Activated CD4-positive, alpha-beta T cell treated with anti-CD3 and anti-CD28 coated beads for 48 hours (primary cell): ENCODE data around the gene PODNL1.
"Not testable (repeated sequence)": the region's sequence is repeated elsewhere in the genome, so short reads cannot be mapped to it uniquely, and the experiment has no call there.

Source experiments
- DNase-seq: peaks from one replicate; pipeline ENCODE4 v3.0.0-alpha.2; 2020

PODNL1 gene

DNA sequence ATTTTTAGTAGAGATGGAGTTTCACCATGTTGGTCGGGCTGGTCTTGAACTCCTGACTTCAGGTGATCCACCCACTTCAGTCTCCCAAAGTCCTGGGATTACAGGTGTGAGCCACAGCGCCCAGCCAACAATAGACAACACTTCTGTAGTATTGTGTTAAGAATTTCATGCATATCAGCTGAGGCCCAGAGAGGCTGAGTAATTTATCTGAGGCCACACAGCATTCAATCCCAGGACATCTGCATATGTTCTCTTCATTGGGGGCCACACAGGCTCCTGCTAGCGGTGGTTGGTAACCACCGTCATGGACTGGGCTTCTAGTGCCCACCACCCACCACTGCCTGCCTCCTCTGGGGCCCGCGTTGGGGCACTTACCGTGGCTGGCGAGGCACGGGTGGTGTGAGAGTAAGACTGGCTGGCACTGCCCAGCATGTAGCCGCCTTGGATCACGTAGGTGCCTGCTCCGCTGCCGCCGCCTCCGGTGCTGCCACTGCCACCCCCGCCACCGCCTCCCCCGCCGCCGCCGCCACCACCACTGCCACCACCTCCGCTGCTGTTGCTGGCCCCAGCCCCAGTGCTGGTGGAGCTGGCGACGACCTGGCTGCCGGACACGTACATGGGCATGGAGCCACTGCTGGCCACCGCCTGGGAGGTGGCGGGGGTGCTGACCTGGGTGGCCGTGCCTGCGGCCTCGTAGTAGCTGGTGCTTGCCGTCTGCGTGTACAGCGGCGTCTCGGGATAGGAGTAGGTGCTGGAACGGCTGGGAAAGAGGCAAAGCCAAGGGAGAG, 34.3 kb upstream of the PODNL1 start:
- no peak for DNase-seq

DNA sequence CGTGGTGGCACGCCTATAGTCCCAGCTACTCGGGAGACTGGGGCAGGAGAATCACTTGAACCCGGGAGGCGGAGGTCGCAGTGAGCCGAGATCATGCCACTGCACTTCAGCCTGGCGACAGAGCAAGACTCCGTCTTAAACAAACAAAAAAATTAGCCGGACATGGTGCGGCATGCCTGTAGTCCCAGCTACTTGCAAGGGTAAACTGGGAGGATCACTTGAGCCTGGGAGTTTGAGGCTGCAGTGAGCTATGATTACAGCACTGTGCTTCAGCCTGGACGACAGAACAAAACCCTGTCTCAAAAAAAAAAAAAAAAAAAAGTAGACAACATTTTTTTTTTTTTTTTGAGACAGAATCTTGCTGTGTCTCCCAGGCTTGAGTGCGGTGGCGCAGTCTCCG, 33.7 kb upstream of the PODNL1 start:
- DNase-seq, result not testable (repeated sequence)

DNA sequence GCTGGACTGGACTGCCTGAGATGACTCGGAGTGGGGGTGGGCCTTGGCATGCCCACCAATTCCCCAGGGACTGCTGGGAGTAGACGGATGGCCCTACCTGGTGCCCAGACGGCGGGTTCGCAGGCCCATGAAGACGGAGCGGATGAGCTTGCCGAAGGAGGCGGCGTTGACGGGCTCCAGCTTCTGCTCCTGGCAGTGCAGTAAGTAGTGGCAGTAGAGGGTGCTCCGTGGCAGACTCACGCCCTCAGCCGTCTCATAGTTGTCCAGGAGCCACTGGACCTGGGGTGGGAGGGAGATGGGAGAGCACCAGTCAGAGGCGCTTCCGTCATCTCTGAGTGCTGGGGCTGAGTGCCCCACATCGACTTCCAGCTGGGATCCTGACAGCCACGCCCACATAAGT, 31.7 kb upstream of the PODNL1 start:
- DNase-seq, result no peak

DNA sequence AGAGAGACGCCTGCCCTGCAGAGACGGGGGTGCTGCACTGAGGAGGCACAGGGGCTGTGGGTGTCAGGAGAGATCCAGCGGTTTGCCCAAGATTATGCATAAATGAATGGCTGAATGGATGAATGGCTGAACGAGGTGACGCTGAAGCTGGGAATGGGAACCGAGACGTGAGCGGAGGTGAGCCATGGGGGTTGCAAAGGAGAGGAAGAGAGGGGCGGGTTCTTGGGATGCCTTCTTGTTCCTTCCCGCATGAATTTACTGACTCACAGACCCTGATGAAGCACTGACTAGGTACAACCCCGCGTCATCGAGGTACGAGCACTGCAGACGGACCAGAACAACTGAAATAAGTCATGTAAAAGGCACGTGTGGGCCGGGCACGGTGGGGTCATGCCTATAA, 30.8 kb upstream of the PODNL1 start:
- no peak for DNase-seq

DNA sequence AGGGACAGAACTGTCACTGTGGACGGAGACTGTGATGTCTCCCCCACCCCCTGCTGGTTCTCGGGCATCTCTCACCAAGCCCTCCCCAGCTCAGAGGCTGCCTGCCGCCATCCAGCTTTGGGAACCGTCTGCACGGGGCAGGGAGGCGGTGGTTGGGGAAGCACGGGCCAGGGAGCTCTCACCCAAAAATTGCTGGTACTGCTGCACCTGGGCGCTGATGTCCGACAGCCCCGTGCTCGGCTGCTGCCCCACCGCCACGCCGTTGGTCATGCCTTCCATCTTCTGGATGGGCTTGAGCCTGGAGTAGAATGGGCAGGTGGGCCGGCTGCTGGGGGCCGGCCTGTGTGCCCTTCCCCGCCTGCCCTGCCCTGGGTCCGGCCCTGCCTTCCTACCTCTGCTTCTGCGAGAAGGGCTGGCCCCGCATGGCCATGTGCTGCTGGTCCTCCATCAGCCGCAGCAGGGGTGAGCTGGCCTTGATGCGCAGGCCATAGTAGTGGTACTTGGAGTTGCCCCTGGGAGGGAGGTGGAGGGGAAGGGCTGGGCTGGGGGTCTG, 30.2 kb upstream of the PODNL1 start:
- no peak for DNase-seq

DNA sequence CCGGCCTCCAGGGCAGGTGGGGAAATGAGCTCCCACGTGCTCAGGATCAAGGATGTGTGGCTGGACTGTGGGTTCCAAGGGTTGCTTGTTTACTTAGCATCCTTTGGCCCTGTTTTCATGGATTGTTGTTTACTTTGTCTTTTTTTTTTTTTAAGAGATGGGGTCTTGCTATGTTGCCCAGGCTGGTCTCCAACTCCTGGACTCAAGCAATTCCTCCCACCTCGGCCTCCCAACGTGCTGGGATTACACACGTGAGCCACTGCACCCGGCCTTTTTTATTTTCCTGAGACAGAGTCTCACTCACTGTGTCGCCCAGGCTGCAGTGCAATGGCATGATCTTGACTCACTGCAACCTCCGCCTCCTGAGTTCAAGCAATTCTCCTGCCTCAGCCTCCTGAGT, 29.0 kb upstream of the PODNL1 start:
- not testable (repeated sequence) for DNase-seq

DNA sequence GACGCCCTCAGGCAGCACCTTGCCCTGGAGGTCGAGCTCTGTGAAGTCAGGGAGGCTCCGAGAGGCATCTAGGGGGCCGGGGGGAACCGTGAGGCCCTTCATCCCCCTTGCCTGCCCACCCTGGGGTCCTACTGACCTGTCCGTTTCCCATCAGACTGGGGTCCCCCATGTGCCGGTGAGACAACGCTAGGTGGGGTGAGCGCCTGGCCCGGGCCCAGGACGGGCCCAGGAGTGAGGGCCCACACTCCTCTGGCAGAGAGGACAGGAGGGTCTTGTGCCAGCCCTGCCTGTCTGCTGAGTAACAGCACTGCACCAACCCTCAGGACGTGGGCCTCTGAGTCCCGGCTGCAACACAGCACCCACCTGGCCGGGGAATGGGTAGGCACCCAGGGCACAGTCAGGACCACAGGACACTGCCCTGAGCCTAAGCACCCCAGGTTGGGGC, 28.5 kb upstream of the PODNL1 start:
- DNase-seq, result no peak

DNA sequence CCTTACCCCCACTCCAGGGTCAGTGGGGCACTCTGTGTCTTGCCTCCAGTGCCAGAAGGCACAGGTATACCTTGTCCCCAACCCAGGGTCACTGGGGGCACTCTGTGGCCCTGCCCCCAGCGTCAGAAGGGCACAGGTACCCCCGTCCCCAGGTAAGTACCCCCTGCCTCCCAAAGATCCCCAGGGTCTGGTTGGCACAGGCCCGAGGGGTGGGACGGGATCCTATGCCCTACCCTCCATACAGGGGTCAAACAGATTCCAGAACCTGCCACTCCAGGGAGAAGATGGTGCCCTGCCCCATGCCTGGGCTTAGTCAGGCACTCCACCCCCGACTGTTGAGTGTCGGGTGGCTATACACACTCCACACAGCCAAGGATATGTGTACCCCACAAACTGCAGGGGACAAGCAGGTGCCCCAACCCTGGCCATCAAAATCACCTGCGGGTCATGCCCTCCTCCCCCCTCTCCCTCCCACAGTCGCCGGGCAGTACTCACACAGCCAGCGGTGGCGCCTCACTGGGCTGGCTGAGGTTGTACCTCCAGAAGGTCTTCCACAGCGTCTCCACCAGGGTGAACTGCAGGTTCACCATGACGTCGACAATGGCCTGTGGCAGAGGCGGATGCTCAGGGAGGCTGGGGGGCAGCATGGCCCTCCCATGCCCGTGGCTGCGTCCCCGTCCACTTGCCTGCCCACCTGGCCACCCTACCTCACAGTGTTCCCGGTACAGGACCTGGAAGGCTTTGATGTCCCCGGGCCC, 27.9 kb upstream of the PODNL1 start:
- no peak for DNase-seq

DNA sequence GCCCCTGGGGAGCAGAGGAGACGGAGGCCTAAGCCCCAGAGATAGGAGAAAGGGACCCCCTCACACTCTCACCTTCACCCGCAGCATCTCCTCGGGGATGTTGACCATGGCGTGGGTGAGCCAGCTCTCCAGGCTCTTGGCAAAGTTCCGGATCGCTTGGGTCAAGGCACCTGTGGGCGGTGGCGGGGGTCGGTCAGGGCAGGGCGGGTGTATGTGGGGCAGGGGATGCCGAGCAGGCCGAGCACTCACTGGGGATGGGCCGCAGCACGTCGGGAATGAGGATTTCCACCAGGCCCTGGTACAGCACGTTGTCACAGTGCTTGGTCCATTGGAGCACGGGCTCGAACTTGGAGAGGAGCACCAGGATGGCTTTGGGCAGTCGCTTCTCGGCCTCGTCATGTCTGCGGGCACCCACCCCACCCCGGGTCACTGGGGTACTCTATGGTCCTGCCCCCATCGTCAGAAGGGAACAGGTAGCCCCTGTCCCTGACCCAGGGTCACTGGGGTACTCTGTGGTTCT, 27.2 kb upstream of the PODNL1 start:
- no peak for DNase-seq

DNA sequence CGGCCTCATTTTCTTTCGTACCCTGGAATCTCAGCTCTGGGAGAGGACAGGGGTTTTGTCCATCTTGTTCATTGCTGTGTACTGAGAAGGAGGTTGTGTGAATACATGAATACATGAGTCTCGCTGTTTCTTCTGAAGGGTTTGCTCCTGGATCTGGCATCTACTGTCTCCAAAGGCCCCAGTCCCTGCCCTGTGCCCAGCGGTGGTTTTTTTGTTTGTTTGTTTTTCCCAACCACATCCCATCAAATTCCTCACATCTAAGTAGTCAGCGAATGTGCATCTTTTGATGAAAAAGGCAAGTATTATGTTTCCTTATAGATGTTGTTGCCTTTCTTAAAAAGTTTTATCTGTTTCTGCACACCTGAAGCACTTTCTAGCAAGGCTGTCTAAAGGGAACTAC, 26.6 kb upstream of the PODNL1 start:
- no peak for DNase-seq

DNA sequence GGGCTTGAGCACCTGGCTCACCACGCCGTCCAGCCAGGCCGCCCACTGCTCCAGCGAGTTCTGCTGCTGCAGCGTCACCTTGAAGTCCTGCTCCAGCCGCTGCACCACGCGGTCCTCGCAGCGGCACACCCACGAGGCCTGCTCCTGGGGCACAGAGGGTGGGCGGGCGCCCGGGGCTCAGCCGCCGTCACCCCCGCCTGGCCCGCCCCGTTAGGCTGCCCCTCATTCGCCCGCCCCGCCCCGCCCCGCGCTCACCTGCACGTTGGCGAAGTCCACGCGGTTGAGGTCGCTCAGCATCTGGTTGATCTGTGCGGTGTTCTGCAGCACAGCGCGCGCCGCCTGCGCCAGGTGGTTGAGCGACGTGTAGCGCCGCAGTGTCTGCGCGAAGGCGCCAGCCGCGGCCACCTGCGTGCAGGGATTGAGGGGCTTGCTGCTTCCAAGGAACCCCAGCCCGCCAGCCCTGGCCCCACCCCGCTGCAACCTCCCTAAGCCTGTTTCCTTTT, 25.4 kb upstream of the PODNL1 start:
- no peak for DNase-seq

DNA sequence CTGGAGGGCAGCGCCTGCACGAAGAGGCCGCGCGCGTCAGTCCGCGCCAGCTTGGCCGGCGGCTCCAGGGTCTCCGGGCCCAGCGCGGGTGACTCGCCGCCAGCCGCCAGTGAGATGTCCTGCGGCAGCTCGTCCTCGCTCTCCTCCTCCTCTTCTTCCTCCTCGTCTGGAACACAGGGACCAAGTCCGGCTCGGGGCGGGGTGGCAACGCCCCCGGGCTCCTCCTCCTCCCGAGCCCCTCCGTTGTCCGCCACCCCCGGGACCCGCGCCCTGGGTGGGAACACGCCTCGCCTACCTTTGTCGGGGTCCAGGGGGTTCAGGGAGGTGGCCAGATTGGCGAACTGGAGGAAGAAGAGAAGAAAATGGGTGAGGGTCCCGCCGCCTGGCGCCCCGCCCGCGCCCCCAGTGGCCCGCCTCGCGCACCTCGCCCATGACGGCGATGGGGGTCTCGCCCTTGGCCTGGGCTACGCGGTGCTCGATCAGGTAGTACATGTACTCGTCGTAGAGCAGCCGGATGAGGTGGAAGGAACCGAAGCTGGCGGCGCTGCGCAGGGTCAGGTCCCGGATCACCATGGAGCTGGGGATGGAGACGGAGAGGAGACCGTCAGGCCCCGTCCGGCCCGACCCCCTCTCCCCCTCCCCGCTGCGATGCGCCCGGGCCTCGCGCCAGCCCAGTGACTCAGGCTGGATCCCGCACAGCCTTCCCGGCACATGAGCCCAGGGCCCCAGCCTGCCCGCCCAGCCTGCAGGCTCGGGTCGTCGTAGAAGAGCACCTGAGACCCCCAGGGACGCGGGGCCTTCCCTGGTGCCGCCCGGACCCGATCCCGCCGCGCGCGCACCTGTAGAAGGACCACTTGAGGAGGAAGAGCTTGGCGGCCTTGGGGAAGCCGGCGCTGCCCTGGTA, 24.7 kb upstream of the PODNL1 start:
- no peak for DNase-seq

DNA sequence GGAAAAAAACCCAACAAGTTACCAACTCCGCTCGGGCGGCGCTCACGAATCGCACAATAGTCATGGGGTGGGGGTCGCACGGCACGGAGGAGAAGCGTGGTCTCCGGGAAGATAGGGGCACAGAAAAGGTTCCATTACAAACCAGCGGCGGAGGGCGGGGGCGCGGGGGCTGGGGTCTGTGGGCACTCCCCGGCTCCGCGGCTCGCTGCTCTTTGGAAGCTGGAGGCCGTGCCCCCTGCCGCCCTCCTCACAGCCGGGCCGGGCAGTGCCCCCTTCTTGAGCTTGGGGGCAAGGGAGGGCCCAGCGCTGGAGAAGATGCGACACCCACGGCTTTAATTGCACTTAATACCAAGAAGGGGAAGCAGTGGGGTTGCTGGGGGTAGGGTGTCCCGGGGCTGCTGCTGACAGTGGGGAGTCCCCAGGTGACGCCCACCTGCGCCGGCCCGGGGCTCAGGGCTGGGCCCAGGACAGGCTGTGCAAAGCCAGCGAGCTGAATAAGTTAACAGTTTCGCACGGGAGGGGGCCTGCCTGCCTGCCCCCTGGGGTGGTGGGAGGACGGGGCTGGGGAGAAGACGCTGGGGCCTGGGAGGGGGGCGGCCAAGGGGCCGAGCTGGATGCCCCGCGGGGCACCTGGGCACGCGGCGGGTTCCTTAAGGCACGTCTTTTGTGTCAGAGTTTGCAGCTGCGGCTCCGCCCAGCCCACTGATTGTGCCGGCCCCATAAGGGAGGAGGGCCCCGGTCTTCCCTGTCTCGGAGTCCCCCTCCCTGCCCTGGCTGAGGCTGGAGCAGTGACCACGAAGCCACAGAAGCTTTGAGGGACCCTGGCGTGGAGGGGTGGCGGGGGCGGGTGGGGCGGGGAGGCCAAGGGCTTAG, 23.8 kb upstream of the PODNL1 start:
- no peak for DNase-seq

DNA sequence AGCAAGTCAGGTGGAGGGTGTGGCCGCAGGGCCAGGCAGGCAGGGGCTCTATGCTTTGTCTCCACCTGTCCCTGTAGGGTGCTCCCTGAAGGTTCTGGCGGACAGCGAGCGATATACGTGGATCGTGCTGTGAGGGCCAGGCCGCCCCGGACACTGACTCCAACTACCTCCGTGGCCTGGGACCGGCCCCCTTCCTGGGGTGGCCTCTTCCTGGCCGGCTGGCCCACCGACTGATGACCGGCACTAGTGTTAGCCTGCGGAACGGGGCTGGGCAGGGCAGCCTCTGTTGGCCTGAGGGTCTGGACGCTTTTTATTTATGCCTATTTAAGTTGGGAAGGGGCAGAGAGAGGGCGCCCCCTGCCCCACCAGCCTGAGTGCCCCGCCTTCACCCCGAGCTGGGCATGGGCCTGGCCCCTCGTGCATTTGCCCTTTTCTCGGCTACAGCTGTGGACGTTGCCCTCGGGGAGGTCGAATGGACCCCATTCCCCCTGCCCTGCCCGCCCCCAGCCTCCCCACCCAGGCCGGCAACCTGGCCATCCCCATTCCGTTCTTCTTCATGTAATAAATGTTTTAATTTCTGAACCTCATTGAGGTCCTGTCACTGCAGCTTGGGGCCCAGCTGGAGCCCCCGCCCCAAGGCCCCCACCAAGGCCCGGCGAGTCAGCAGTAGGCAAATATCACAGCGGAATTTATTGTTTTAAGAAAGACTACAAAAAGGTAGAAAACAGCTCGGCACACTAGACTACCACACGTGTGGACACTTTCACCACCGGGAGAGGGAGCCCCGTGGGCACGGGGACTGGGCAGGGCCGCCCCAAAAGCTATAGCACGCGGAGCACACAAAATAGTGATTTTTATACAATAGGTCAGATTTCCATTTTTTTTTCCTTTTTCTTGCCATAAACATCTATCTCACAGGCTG, 22.9 kb upstream of the PODNL1 start:
- no peak for DNase-seq

DNA sequence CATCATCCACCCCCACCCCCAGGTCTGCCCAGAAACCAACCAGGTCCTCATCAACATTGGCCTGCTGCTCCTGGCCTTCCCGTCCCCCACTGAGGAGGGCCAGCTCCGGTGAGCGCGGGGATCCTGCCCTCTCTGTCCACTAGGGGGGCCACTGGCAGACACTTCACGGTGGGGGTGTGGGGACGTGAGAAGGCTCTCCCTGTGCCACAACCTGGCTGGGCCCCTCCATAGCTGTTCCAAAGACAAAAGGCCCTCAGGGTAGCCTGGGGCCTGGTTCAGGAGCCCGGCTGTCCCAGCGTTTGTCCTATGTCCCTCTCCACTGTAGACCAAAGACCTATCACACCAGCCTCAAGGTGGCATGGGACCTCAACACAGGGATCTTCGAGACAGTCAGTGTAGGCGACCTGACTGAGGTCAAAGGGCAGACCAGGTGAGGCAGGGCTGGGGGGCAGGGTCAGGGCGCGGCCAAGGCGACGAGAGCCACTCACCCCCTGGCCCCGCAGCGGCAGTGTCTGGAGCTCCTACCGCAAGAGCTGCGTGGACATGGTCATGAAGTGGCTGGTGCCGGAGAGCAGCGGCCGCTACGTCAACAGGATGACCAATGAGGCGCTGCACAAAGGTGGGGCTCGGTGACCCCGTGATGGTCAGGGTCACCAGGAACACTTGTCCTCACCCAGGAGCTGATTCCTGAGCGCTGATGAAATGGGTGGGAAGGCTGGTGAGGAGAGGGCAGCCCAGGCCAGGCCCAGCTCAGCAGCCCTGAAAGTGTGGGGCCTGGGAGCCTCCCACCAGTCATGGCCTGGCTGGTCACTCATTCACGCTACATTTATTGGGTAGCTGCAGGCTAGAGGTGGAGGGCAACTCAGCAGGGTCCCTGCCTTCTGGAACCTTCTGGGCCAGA, 22.0 kb upstream of the PODNL1 start:
- peak; percentile 39 for DNase-seq

DNA sequence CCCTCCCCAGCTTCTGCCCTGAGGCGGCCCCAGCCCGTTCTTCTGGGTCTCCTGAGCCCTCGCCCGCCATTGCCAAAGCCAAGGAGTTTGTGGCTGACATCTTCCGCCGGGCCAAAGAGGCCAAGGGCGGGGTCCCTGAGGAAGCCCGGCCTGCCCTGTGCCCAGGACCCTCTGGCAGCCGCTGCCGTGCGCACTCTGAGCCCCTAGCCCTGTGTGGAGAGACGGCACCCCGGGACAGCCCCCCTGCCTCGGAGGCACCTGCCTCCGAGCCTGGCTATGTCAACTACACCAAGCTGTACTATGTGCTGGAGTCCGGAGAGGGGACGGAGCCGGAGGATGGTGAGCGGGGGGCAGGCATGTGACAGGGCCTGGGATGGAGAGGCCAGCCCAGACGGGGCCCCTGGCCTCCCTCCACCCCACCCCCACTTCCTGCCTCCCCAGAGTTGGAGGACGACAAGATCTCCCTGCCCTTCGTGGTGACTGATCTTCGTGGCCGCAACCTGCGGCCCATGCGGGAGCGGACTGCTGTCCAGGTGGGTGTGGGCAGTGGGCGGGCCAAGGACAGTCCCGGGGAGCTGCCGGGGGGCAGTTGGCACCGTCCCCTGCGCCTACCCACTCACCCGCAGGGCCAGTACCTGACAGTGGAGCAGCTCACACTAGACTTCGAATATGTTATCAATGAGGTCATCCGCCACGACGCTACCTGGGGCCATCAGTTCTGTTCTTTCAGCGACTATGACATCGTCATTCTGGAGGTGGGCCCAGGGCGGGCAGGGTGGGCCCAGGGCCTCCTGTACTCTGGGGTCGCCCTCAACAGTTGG, 21.1 kb upstream of the PODNL1 start:
- DNase-seq, result no peak

DNA sequence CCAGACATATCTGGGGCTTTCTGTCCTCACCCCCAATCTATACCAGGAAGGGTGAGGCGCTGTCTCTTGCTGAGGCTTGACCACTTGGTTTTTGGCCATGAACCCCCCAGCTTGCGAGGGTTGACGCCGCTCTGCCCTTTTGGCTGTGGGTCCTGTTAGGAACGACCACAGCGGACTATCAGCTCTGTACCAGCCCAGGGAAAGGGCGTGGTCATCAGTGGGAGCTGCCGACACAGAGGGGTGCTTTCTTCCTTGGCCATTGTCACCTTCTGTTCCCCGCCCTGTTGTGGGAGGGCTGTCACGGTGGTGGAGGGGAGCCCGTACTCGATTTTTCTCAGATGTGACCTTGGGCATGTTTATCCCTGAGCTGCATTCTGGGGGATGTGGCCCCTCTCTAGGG, 19.8 kb upstream of the PODNL1 start:
- DNase-seq, result no peak

DNA sequence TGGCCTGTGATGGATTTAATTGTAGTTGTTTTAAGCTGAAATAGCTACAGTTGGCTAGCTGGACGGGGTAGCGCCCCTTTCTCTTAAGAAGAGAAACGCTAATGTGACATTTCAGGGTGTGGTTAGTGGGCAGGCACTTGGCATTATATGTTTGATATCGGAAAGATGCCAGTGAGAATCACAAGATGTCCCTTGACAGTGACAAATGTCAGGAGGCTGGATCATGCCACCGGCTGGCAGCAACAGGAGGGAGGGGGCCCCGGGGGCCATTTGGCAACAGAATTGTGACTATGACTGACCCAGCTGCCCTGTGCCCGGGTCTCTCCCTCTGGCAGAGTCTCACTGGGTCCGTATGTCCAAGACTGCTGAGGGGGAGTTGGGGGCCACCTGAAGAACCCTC, 18.8 kb upstream of the PODNL1 start:
- no peak for DNase-seq
